Urinary bladder (tissue), 2 donors: ENCODE results near the gene NTRK1. TPM values are rescaled to one million over a fixed set of nuclear protein-coding genes. Genes with fewer than 3 reads are reported as not detected.

Experiments
- polyA plus RNA-seq: library from polyadenylated mRNA; stranded (reverse); fragments of 200-250 nt; gene quantifications from one replicate; pipeline ENCODE4 v1.2.3, GENCODE V29; 2013
- total RNA-seq: library from RNA; depleted of rRNA; stranded (reverse); fragments of >200 nt; gene quantifications from one replicate; pipeline ENCODE4 v1.2.3, GENCODE V29; 2014
- donor health status: healthy.

NTRK1 gene
- total and polyA plus RNA-seq, 2 donors: 0.37 to 1.0 TPM

Other genes starting within 250 kb of the NTRK1 start
- not detected for gene HAPLN2, start 241.4 kb upstream of the NTRK1 start, total RNA-seq
- gene HAPLN2, start 241.4 kb upstream of the NTRK1 start, polyA plus RNA-seq: 4.0 TPM
- 0.48 TPM for gene BCAN, start 218.7 kb upstream of the NTRK1 start, total RNA-seq
- gene BCAN, start 218.7 kb upstream of the NTRK1 start, polyA plus RNA-seq: 0.19 TPM
- 35.7 TPM for gene NES, start 183.5 kb upstream of the NTRK1 start, total RNA-seq
- gene NES, start 183.5 kb upstream of the NTRK1 start, polyA plus RNA-seq: 38.2 TPM
- gene CRABP2, start 155.3 kb upstream of the NTRK1 start, total RNA-seq: 37.9 TPM
- gene CRABP2, start 155.3 kb upstream of the NTRK1 start, polyA plus RNA-seq: 25.3 TPM
- gene METTL25B, start 132.4 kb upstream of the NTRK1 start, total RNA-seq: 11.4 TPM
- gene METTL25B, start 132.4 kb upstream of the NTRK1 start, polyA plus RNA-seq: 32.6 TPM
- gene ISG20L2, start 132.1 kb upstream of the NTRK1 start, total RNA-seq: 12.5 TPM
- 22.8 TPM for gene ISG20L2, start 132.1 kb upstream of the NTRK1 start, polyA plus RNA-seq
- 25.8 TPM for gene MRPL24, start 119.8 kb upstream of the NTRK1 start, total RNA-seq
- 115 TPM for gene MRPL24, start 119.8 kb upstream of the NTRK1 start, polyA plus RNA-seq
- 74.8 TPM for gene HDGF, start 109.2 kb upstream of the NTRK1 start, total RNA-seq
- 113 TPM for gene HDGF, start 109.2 kb upstream of the NTRK1 start, polyA plus RNA-seq
- 17.7 TPM for gene PRCC, start 93.3 kb upstream of the NTRK1 start, total RNA-seq
- 49.5 TPM for gene PRCC, start 93.3 kb upstream of the NTRK1 start, polyA plus RNA-seq
- not detected for gene SH2D2A, start 44.0 kb upstream of the NTRK1 start, total RNA-seq
- 0.70 TPM for gene SH2D2A, start 44.0 kb upstream of the NTRK1 start, polyA plus RNA-seq
- 0.11 TPM for gene INSRR, start 1.7 kb upstream of the NTRK1 start, total RNA-seq
- gene INSRR, start 1.7 kb upstream of the NTRK1 start, polyA plus RNA-seq: 0.04 TPM
- 9.3 TPM for gene PEAR1, start 32.9 kb downstream of the NTRK1 start, total RNA-seq
- gene PEAR1, start 32.9 kb downstream of the NTRK1 start, polyA plus RNA-seq: 13.1 TPM
- 0.16 TPM for gene LRRC71, start 59.8 kb downstream of the NTRK1 start, total RNA-seq
- gene LRRC71, start 59.8 kb downstream of the NTRK1 start, polyA plus RNA-seq: not detected
- 28.7 TPM for gene ARHGEF11, start 184.9 kb downstream of the NTRK1 start, total RNA-seq
- gene ARHGEF11, start 184.9 kb downstream of the NTRK1 start, polyA plus RNA-seq: 23.8 TPM
- gene ETV3L, start 238.9 kb downstream of the NTRK1 start, total RNA-seq: not detected
- gene ETV3L, start 238.9 kb downstream of the NTRK1 start, polyA plus RNA-seq: not detected